ENCODE measurements around the gene ARFGAP2.

Gene ARFGAP2

DNA sequence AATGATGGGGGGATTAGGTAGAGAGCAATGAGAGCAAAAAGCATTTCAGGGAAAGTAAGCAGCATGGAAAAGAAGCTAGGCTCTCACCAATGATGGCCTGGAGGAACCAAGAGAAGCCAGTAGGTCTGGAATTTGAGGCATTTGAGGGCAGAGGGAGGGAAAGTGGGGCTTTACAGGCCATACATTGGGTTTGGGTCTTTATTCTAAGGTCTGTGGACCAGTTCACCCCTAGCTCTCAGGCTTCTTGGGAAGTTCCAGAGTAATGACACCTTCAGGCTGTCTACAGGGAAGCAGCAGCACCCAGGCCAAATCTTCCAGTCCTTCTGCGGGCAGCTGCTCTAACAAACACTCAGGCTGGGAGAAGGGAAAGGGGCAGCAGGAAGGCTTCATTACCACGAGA is 29.4 kb downstream of the ARFGAP2 start:
- no peak overlapping the region for H3K4me3 ChIP-seq (ENCODE audit: insufficient read depth, low read length, poor library complexity, severe bottlenecking)
- no peaks in the 10 kb centered on the region for H3K36me3 ChIP-seq (ENCODE audit: low read length)
- H3K9me3 ChIP-seq (ENCODE audit: insufficient read depth, low read length), result no peaks in the 10 kb centered on the region
- H3K27me3 ChIP-seq (ENCODE audit: low read length), result no peaks in the 10 kb centered on the region
- no peak overlapping the region for H2AFZ ChIP-seq (ENCODE audit: low read depth, low read length, severe bottlenecking)
- no peaks in the 10 kb centered on the region for H3K79me2 ChIP-seq (ENCODE audit: insufficient read depth, low read length)
- no peaks in the 10 kb centered on the region for H3F3A ChIP-seq (ENCODE audit: insufficient read depth)
- H4K20me1 ChIP-seq (ENCODE audit: low read depth, low read length), result no peaks in the 10 kb centered on the region
- TF ChIP-seq EZH2phosphoT487 (conservative IDR thresholded peaks at IDR 0.05; ENCODE audit: low read length), result no peak
- no peak for TF ChIP-seq CTCF (IDR thresholded peaks at IDR 0.05; ENCODE audit: insufficient read depth, low read length, poor library complexity, severe bottlenecking)
- no peak overlapping the region for H3K4me2 ChIP-seq (ENCODE audit: low read depth, low read length, poor library complexity, severe bottlenecking)
- no peak overlapping the region for H3K27ac ChIP-seq (ENCODE audit: low read depth, low read length)
- no peak overlapping the region for H3K9ac ChIP-seq (ENCODE audit: low read length)
- no peaks in the 10 kb centered on the region for H3K9me2 ChIP-seq (replicated peaks; ENCODE audit: insufficient read depth, low read length)

- H2AFZ ChIP-seq (ENCODE audit: low read depth, low read length, severe bottlenecking), result no peak overlapping the region
- H3K9me2 ChIP-seq (replicated peaks; ENCODE audit: insufficient read depth, low read length), result no peaks in the 10 kb centered on the region
- no peaks in the 10 kb centered on the region for H3K9me3 ChIP-seq (ENCODE audit: insufficient read depth, low read length)
- no peak overlapping the region for H3K4me2 ChIP-seq (ENCODE audit: low read depth, low read length, poor library complexity, severe bottlenecking)
- no peak overlapping the region for H3K9ac ChIP-seq (ENCODE audit: low read length)
- H3K36me3 ChIP-seq (ENCODE audit: low read length), result no peaks in the 10 kb centered on the region
- no peaks in the 10 kb centered on the region for H3F3A ChIP-seq (ENCODE audit: insufficient read depth)
- H4K20me1 ChIP-seq (ENCODE audit: low read depth, low read length), result no peaks in the 10 kb centered on the region
- H3K4me3 ChIP-seq (ENCODE audit: insufficient read depth, low read length, poor library complexity, severe bottlenecking), result no peak overlapping the region
- no peak overlapping the region for H3K27ac ChIP-seq (ENCODE audit: low read depth, low read length)
- H3K79me2 ChIP-seq (ENCODE audit: insufficient read depth, low read length), result no peaks in the 10 kb centered on the region
- TF ChIP-seq EZH2phosphoT487 (conservative IDR thresholded peaks at IDR 0.05; ENCODE audit: low read length) (no peak), CTCF (IDR thresholded peaks at IDR 0.05; ENCODE audit: insufficient read depth, low read length, poor library complexity, severe bottlenecking) (no peak)
- no peaks in the 10 kb centered on the region for H3K27me3 ChIP-seq (ENCODE audit: low read length)
Observed at GRCh38 chr11:47144541-47144940, 32.1 kb downstream of the ARFGAP2 start.

DNA sequence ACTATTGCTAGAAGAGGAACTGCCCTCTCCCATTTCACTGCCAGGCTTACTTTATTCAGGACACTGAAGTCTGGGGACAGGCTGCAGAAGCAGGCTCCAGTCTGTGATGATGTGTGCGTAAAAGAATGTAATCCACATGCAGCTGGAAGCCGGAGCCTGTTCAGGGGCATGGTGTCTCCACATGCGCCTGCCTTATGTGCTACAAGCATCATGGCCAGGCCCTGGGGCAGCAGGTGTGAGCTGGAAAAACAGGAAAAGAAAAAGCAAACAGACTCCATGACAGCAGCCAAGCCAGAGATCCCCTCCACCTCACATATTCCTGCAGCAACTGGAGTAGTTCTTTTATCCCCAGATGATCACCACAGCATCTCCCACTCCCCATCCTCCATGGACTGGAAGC is 33.4 kb downstream of the ARFGAP2 start:
- no peaks in the 10 kb centered on the region for H3K27me3 ChIP-seq (ENCODE audit: low read length)
- no peak overlapping the region for H3K4me3 ChIP-seq (ENCODE audit: insufficient read depth, low read length, poor library complexity, severe bottlenecking)
- H3K27ac ChIP-seq (ENCODE audit: low read depth, low read length), result no peak overlapping the region
- no peaks in the 10 kb centered on the region for H4K20me1 ChIP-seq (ENCODE audit: low read depth, low read length)
- H3K9me2 ChIP-seq (replicated peaks; ENCODE audit: insufficient read depth, low read length), result no peaks in the 10 kb centered on the region
- no peak overlapping the region for H2AFZ ChIP-seq (ENCODE audit: low read depth, low read length, severe bottlenecking)
- no peak overlapping the region for H3K9ac ChIP-seq (ENCODE audit: low read length)
- no peaks in the 10 kb centered on the region for H3F3A ChIP-seq (ENCODE audit: insufficient read depth)
- H3K9me3 ChIP-seq (ENCODE audit: insufficient read depth, low read length), result no peaks in the 10 kb centered on the region
- H3K4me2 ChIP-seq (ENCODE audit: low read depth, low read length, poor library complexity, severe bottlenecking), result no peak overlapping the region
- no peaks in the 10 kb centered on the region for H3K36me3 ChIP-seq (ENCODE audit: low read length)
- no peak for TF ChIP-seq CTCF (IDR thresholded peaks at IDR 0.05; ENCODE audit: insufficient read depth, low read length, poor library complexity, severe bottlenecking)
- no peak for TF ChIP-seq EZH2phosphoT487 (conservative IDR thresholded peaks at IDR 0.05; ENCODE audit: low read length)
- H3K79me2 ChIP-seq (ENCODE audit: insufficient read depth, low read length), result no peaks in the 10 kb centered on the region

- Histone ChIP-seq H3K79me2 (ENCODE audit: insufficient read depth, low read length) (no peaks in the 10 kb centered on the region), H3K36me3 (ENCODE audit: low read length) (no peaks in the 10 kb centered on the region), H3K9ac (ENCODE audit: low read length) (no peak overlapping the region), H2AFZ (ENCODE audit: low read depth, low read length, severe bottlenecking) (no peak overlapping the region), H3K9me3 (ENCODE audit: insufficient read depth, low read length) (no peaks in the 10 kb centered on the region), H3F3A (ENCODE audit: insufficient read depth) (no peaks in the 10 kb centered on the region), H4K20me1 (ENCODE audit: low read depth, low read length) (no peaks in the 10 kb centered on the region), H3K27me3 (ENCODE audit: low read length) (no peaks in the 10 kb centered on the region), H3K4me2 (ENCODE audit: low read depth, low read length, poor library complexity, severe bottlenecking) (no peak overlapping the region), H3K4me3 (ENCODE audit: insufficient read depth, low read length, poor library complexity, severe bottlenecking) (no peak overlapping the region), H3K27ac (ENCODE audit: low read depth, low read length) (no peak overlapping the region), H3K9me2 (replicated peaks; ENCODE audit: insufficient read depth, low read length) (no peaks in the 10 kb centered on the region)
- TF ChIP-seq CTCF (IDR thresholded peaks at IDR 0.05; ENCODE audit: insufficient read depth, low read length, poor library complexity, severe bottlenecking), result no peak
- TF ChIP-seq EZH2phosphoT487 (conservative IDR thresholded peaks at IDR 0.05; ENCODE audit: low read length), result no peak
Observed at GRCh38 chr11:47139878-47140277, 36.8 kb downstream of the ARFGAP2 start.

All from SU-DHL-6 (cell line).